HG03460 (cell line): ENCODE results near the gene ADAM10.

Experiments
- ATAC-seq: cut with Tn5 transposase; IDR thresholded peaks from one replicate; pipeline ENCODE4 v1.9.1; 2021; ENCODE audit not compliant: unreplicated experiment

The ADAM10 gene

GRCh38 chr15:58716027-58716426 lies 33.5 kb downstream of the ADAM10 start:
- no peak for ATAC-seq

- no peak for ATAC-seq
Observed at GRCh38 chr15:58715266-58715917, 34.1 kb downstream of the ADAM10 start.

- no peak for ATAC-seq
Observed at GRCh38 chr15:58710701-58711100, 38.8 kb downstream of the ADAM10 start.

- ATAC-seq: no peak
Observed at GRCh38 chr15:58707397-58707796, 42.1 kb downstream of the ADAM10 start.

- ATAC-seq: no peak
Observed at GRCh38 chr15:58705105-58705504, 44.4 kb downstream of the ADAM10 start.

GRCh38 chr15:58704155-58704865 lies 45.2 kb downstream of the ADAM10 start:
- no peak for ATAC-seq

- ATAC-seq: no peak
Observed at GRCh38 chr15:58703610-58704009, 45.9 kb downstream of the ADAM10 start.

GRCh38 chr15:58702233-58702632 lies 47.3 kb downstream of the ADAM10 start:
- no peak for ATAC-seq

- ATAC-seq: no peak
Observed at GRCh38 chr15:58701376-58701775, 48.1 kb downstream of the ADAM10 start.

GRCh38 chr15:58699769-58700168 lies 49.7 kb downstream of the ADAM10 start:
- ATAC-seq: no peak

- no peak for ATAC-seq
Observed at GRCh38 chr15:58698887-58699641, 50.4 kb downstream of the ADAM10 start.

- ATAC-seq: no peak
Observed at GRCh38 chr15:58697220-58697619, 52.3 kb downstream of the ADAM10 start.

- ATAC-seq: no peak
Observed at GRCh38 chr15:58696738-58697137, 52.8 kb downstream of the ADAM10 start.

GRCh38 chr15:58694641-58695398 lies 54.7 kb downstream of the ADAM10 start:
- ATAC-seq: no peak

- ATAC-seq: no peak
Observed at GRCh38 chr15:58690703-58691102, 58.8 kb downstream of the ADAM10 start.

- no peak for ATAC-seq
Observed at GRCh38 chr15:58689646-58690045, 59.9 kb downstream of the ADAM10 start.

GRCh38 chr15:58686286-58686685 lies 63.2 kb downstream of the ADAM10 start:
- ATAC-seq: no peak

- no peak for ATAC-seq
Observed at GRCh38 chr15:58684751-58685150, 64.8 kb downstream of the ADAM10 start.

- no peak for ATAC-seq
Observed at GRCh38 chr15:58684036-58684710, 65.3 kb downstream of the ADAM10 start.

GRCh38 chr15:58682234-58682633 lies 67.3 kb downstream of the ADAM10 start:
- ATAC-seq: no peak

- no peak for ATAC-seq
Observed at GRCh38 chr15:58678683-58679082, 70.8 kb downstream of the ADAM10 start.
